Muscle of arm (tissue), 12 donors: ENCODE data around the gene PPARGC1A. TPM values are rescaled to one million over a fixed set of nuclear protein-coding genes. Genes with fewer than 3 reads are reported as not detected.

Experiments used
- DNase-seq: peaks from one replicate; pipeline ENCODE4 v3.0.0-alpha.2; 2013
- polyA plus RNA-seq, 12 donors: library from polyadenylated mRNA; unstranded; fragments of 120-200 nt; gene quantifications; one replicate each; pipeline ENCODE4 v1.2.1, GENCODE V29; 2013; ENCODE audit not compliant: insufficient read length in 12 of 12

PPARGC1A gene
- polyA plus RNA-seq, 12 donors, result 4.4 to 14.6 (median 8.8) TPM; not detected in 1

DNA sequence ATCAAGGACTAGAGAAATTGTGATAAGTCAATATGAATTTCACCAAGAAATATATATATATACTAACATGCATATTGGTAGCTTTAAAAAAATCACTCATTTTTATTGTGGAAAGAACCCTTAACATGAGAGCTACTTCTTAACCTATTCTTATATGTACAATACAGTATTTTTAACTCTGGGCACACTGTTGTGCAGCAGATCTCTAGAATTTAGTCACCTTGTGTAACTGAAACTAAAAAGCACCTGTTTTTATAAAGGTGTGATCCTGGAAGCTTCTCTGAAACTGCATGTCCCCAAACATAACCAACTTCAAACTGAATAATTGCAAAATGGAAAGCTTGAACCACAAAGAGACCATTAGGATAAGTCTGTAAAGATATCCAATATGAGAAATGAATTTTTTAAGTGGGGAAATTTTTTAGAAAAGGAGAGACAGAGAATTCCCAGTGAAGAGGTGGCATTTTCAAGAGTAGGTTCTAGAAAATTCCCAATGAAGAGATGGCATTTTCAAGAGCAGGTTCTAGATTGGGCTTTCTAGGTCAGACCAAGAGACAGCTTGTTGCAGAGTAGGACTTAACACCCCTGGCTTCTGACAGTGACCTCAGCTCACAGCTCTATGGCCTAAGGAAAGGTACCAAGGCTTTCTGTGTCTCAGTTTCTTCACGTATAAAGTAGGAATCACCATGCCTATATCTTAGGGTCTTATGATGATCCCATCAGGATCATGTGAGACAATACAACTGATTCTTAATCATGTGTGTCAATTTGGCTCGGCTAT, 22.0 kb upstream of the PPARGC1A start:
- no peak for DNase-seq

DNA sequence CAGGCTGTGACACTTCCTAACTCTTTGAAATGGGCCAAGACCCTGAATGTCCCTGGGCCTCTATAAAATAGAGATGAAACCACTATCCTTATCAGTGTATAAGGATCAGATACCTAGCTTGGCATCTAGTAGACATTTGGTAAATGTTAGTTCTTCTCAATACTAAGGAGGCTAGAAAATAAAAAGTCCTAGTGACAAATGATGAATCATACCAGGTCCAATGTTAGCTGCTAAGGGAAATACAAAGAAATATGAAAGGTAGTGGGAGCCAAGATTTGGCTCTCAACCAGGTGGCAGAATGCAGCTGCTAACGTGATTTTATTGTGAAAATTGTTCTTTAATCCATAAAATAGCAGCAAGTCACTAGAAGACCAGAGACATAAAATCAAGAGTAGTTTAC, 19.8 kb upstream of the PPARGC1A start:
- DNase-seq, result no peak

DNA sequence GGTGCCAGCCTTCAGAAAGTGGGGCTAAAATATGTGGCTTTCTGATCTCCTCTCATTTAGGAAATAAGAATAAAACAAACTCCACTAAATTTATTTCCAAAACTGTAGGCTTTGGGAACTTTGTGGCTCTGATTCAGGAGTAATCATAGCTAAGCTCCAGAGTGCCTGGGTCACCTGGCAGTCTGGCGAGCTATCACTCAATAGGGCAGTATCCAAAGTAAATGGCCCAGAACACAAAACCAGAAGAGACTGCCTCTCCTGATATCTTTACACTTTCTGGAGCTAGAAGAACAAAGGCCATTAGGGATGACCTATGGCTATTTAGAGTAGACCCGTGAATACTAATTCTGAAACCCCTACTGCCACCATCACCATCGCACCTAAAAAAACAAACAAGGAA, 17.0 kb upstream of the PPARGC1A start:
- no peak for DNase-seq

DNA sequence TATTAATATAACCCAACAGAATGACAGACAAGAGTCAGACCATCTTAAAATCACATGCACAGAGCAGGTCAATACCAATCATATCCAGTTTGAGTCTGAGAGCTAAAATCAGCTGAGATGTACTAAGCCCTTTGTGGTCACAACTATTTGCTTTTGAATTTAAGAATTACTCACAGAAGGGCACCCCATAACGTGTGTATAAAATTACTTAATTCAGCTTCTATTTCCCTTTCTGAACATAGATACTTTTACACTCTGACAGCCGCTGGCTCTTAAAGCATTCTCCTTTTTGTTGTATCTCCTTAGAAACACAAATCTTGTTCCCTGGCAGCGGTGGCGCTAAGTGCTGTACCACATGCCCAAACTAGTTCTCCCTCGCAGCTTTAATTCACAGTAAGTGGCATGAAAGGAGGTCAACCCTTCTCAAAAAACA, 14.8 kb upstream of the PPARGC1A start:
- DNase-seq, result peak; percentile 6

DNA sequence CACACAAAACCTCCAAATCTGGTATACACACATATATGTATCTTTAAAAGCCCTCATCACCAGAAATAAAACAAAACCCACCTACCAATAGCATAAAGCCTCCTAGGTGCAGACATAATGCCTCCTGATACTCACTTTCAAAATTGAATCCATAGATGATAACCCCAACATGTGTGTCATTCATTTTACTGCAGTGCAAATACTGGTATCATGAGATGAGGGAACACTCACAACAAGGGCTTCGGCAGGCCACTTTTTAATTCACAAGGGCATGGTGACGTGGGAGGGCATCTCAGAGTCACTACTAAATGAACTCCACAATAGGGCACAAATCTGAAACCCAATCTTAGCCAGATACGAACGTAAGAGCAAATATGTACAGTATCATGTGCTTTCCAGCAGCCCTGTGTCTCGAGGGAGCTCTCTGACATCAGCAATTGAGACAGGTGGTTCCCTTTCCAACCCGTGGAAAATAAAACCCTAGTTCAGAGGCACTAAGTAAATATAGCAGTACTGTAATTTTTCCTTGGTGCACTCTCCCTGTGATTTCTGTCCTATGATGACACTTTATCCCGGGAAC, 14.1 kb upstream of the PPARGC1A start:
- peak; percentile 23 for DNase-seq

DNA sequence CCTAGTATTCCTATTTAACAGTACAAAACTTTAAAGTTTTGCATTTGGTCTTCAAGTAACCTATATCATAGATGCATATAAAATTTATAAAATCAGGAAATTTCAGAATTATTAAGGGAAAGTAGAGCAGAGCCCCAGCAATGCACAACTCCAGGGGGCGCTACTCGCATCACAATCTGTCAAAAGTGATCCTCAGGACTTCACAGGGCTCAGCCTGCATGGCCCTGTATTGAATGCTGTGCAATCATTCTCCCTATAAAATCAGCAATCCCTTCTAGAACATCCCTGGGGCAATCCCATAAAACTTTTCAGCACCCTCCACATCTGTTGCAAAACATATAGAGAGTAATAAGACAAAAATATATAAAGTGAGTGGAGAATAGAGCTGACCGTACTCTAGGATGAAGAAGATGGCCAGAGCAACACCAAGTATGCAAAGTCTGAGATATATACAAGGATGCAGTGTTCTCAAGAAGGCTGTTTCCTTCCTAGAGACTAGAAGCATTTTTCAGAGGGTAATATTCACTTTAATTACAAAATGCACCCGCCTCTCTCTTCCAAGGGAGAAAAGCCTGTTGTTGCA, 12.5 kb upstream of the PPARGC1A start:
- DNase-seq, result no peak

DNA sequence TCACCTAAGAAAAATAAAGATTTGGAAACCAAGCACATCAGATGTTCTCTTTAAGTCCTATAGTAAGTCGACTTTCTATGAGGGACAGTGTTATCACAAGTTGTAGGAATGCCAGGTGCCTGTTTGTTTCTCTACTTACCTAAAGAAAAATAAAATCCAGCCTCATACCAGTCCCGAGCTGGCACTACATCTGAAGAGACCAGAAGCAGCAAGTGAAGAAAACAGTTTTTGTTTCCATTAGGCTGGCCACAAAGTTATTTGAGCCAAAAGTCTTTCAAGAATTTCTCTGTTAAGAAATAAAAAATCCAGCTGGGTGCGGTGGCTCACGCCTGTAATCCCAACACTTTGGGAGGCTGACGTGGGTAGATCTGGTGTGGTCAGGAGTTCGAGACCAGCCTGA, 10.8 kb upstream of the PPARGC1A start:
- no peak for DNase-seq

DNA sequence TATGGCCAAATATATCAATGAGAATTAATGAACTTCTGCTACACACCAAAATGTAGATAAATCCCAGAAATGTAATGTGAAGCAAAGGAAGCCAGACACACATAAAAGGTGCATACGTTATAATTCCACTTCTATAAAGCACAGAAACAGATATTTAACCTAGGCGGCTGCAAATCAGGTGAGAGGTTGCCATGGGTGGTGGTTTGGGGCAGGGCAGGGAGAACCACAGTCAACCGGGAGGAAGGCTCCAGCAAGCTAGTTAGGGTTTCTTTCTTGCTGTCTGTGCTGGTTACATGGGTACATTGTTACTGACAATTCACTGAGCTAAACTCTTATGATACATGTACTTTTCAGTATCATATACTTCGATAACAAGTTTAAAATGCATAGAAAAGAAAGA, 9.7 kb upstream of the PPARGC1A start:
- no peak for DNase-seq

DNA sequence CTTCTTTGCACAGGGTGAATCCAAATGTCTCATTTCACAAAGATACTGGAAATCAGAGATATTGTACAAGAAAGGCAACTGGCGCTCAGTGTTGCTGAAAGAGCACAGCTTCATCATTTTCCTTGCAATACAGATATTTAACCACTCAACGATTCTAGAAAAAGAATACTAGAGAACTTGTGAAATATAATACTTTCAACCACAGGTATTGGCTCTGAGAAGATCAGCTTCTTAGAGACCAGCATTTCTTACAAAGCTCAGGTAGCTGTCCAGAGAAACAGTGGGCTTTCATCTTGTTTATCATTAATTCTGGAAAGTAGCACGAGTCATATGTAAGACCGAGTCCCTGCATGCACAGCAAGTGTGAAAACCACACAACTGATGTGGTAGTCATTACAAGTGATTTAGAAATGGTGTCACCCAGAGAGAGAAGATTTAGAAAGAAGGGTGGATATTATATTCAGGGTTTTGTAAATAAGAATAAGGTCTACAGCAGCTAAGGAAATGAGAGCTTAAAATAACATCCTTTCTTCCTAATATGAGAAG, 7.8 kb upstream of the PPARGC1A start:
- DNase-seq, result no peak

DNA sequence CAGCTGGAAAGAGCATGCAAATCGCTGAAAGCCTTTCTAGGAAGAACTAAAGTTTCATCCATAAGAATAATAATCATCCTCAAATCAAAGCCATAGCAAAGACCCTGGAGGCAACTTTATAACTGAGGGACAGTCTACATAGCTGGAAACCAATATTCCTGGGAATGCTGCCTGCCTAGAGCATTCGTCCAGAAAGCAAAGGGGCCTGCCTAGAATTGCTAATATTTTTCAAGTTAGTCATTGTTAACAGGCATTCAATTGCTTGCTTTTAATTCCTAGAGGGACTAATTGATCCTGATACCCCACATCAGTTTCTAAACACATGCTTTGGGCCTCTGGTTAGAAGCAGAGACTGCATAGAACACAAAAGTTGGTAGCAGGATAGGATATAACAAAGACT, 4.2 kb upstream of the PPARGC1A start:
- no peak for DNase-seq

DNA sequence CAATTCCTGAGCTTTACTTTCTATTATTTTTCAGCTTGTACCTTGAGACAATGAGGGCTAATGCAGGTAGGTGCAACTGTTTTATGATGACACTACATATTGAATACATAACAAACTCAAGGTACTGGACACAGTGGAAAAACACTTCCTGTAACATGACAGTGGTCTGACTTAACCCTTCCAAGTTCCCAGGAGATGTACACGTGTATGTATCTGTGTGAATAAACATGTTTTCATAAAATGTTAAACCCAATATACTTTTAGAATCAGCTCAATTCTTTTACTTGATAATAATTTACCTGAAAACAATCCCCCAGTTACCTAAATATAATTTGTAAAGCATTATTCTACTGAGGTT, 1.2 kb upstream of the PPARGC1A start:
- no peak for DNase-seq

DNA sequence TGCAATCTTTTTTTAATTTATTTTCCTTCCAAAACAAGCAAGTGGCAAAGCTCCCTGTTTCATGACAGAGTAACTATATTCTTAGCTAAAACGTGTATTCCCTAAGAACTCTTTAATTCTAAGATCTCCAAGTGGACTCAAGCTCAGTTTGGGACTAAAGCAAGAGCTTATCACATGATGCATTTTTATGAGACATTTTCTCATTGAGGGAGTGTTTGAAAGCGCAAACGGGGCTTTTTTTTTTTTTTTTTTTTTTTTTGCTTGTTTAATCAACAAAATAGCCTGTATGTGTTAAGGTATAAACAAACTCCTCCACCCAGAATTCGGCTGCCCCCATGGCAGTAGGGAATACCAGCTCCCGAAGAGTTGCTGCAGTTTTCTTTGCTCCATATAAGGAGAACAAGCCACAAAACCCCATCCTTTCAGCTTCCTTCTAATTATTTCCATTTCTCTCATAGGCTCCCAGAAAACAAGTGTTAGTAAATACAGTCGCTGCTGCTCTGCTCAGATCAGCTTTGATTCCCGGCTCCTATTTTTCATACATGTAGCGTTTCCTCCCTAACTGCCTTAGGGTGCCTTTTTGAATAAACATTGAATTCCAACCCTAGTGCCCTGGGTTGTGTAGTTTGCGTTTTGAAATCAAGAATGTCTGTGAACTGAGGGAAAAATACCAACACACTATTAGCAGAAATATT, 669 bp upstream of the PPARGC1A start:
- no peak for DNase-seq

DNA sequence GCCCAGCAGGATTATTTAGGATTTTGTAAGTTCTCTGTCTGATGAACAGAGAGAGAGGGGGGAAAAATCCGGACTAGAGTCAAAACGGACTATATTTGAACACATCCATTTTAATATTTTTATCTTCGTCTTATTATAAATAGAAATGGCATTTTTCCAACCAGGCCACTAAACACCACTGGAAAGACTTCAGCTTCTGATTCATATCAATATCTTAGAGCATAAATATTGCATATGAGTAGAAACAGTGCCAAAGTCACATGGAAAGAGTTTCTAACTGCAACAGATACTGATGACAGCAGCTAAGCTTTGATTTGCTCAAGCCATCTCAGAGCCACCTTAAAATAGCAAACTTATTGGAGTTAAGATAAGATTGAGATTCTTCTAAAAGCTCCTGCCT, 456 bp downstream of the PPARGC1A start:
- no peak for DNase-seq

DNA sequence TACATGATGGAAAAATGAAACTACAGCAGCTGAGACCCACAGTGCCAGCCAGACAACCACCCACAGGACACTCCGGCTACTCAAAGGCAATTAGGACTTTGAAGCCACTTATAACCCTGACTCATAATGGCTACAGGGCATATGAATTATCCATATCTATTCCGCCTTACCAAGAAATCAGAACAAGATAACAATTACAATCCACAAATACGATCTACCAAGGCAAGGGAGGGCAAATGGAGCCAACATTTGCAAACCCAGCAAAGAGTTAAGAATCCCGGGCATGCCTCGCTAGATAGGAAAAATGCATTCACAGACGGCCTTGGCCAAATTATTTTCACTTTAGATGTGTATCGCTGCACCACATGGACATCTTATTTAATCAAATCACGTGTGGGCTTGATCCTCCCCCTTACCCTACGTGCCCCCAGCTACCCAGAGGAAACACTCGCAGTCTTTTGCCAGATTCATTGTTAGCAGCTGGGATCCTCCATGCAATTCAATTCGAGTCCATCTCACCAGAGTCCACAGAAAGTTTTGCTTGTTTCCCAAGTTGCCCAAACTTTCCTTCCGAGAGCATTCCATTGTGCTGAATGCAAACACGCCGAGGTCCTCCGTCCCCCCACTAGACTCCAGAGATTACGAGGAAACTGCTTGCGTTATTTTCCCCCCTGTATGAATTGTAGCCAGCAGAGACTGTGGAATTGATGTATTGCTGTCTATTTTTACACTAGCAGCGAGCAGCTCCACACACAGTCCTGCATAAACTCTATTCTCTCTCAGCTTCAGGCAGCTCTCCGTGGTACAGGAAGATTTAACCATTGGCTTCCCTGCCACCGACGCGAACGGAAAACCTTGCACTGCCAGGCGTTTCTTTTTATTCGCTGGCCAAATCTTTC, 1.2 kb downstream of the PPARGC1A start:
- peak; percentile 62 for DNase-seq

DNA sequence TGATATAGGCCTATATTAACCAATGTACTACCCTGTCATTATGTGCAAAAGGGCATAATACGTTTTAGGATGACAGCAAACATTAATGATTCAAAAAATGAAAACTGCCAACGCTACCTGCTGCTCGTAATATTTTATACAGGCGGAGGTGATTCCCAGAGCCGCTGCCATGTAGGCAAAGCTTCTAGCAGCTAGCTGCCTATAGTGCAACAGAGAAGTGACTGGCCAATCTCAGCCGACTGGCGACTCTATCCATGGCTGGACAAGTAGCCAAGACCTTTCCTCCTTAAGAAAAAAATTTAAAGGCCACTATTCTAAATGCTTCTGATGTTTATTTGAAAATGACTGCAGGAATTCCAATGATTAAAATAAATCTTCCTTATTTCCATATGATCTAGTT, 1.9 kb downstream of the PPARGC1A start:
- no peak for DNase-seq

DNA sequence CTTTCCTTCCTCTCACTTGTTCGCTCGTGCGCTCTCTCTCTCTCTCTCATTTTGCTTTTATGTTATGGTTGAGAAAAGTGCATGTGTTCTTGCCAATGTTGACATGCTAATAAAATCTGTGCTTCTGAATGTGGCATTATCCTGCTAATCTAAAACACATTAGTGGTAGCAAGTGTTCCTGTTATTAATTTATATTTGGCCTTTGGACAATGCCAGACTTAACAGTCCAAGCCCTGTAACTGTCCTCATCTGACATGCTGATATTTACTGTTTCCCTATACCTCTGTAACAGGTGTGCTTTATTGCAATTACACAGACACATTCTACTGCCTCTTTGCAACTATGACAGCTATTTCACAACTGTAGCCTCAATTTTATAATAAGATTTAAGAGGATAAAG, 2.7 kb downstream of the PPARGC1A start:
- DNase-seq, result no peak

DNA sequence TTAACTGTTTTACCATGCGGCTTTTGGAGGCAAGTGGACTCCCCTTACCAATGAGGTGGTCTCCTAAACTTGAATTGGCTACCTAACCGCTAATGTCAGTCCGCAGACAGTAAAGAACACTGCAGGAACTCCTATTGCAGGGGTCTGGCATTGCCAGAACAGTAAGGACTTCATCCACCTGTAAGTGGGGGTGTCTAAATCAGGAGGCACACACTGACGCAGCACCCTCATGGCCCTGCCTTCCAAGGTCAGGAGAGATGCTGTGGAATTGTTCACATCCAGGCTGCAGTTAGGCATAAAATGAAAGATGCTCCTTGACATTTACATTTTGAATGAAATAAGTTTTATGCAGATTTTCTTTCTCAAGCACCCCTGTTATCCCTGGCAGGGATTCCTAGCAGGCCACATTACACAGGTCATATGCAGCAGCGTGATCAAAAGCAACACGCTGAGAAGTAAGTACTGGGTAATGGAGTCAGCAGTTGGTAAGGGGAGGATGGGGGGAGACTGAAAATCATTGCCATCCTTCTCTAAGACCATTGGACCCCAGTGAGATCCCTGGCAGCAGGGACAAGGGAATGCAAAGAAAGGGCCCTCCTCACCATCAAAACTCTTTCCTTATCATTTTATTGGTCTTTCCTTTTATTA, 3.8 kb downstream of the PPARGC1A start:
- DNase-seq, result no peak

DNA sequence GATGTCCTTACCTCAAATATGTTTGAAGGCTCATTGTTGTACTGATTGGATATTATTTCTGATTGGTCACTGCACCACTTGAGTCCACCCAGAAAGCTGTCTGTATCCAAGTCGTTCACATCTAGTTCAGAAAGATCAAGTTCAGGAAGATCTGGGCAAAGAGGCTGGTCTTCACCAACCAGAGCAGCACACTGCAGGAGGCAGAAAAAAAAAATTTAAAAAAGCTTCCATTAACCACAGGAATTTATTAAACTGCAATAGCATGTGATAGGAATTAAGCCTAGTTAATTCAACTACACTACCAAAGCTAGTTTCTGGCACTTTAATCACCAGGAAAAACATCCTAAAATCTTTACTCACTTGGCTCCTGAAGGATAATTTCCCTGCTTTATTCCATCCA, 5.1 kb downstream of the PPARGC1A start:
- DNase-seq, result no peak

DNA sequence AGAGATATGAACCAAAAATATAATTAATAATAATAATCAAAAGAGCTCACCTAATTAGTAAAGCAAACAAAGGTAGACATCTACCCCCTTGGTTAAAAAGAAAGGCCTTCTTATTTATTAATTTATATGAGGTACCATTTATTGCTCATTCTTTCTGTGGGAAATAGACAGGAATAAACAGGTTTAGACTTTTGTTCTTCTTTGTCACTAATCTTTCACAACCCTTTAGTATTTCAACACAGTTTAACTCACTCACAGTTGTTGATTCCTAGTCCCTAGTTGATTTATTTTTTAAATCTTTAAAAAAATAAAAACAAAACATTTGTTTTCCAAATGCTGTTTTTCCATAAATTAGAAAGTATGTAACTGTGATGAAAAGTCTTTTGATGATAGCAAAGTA, 5.6 kb downstream of the PPARGC1A start:
- no peak for DNase-seq

DNA sequence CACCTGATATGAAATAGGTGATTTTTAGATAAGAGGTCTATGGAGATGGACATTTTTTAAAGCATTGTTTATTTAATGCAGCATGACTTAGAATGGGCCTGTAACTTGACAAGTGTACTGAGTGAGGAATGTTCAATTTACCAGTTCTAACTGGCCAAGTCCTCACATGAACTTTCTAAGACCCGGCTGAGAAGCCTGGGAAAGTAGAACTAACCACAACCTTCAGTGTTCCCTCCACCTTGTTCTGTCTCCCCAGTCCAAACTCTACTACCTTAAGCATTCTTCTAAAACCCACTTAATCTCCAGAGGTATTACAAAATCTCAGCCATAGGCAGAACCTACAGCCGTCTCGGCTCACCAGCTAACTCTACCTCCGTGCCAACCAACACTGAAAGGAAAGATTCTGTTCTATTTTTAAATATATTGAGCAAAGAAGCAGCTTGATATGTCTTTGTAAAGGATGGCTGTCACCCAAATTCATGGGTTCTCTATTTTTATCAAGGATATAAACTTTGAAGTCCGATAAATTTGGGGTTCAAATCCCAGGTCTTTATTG, 6.8 kb downstream of the PPARGC1A start:
- no peak for DNase-seq
